Measurements from ENCODE around the gene EPHB6.

Gene EPHB6

DNA sequence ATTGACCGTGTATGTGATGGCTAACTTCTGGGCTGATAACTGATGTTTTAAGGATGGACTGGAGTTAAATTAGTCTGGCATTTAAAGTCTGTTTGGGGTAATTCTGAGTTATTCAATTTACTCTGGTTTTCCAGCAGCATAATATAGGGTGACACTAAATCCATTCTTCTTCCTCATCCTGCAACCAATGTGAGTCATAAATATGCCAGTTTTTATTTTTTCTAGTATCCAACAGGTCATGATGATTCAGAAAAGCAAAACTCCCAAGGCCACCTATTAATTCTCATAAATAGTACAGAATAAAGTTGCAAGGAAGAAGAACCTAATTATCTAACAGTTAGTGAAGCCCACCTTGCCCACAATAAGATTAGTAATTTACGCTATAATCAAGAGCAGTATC, 7.5 kb upstream of the EPHB6 start:
- Mint-ChIP-seq H3K4me3 (no peak overlapping the region), H3K9me3 (no peaks in the 10 kb centered on the region), H3K4me1 (peaks cover 7% of the 10 kb centered on the region), H3K27me3 (peaks cover 9% of the 10 kb centered on the region), H3K27ac (no peak overlapping the region), H3K36me3 (no peaks in the 10 kb centered on the region)
- CTCF ChIA-PET: no interaction called here
- DNase-seq: no peak

DNA sequence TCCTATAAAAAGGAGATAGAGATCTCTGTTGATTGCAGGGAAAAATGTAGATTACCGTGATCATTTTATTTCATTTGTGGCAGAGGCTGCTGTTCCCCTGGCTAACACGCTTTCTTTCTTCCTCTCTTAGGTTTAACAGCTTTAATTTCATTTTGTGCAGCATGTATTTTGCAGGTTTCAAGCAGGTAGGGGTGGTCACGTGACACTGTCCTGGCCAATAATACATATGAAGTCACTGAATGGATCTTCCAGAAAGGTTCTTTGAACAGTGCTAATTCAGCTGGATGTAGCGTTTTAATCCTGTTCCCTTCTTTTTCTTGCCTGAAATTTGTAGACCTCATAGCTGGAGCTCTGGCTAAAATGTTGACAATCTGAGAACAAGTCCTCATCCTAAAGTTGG, 3.6 kb upstream of the EPHB6 start:
- Mint-ChIP-seq H3K9me3 (no peaks in the 10 kb centered on the region), H3K27ac (no peak overlapping the region), H3K27me3 (peaks cover 29% of the 10 kb centered on the region), H3K36me3 (no peaks in the 10 kb centered on the region), H3K4me3 (no peak overlapping the region), H3K4me1 (peaks cover 20% of the 10 kb centered on the region)
- no peak for DNase-seq
- CTCF ChIA-PET: interaction anchor here (0.9 to 3.2 kb wide), 13 partner anchors 10 to 364 kb away, joined by 3 to 14 read pairs (median 5); no protein-coding TSS in a partner anchor

DNA sequence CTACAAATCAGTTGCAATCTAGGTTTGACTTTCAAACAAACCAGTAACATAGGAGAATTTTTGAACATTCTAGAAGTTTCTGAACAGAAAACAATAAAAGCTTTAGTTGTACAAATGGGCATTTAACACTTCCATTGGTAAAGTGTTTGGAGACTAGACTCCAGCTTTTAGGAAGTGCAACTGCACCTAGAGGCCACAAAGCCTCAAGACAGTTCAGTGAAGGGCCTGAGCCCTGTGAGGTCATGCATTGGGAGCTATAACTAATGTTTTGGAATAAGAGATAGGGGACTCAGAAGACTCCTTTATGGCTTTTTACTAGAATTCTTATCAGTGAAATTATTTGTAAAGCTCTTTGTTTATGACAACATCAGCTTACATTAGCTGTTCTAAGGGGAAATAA, 3.0 kb upstream of the EPHB6 start:
- no peaks in the 10 kb centered on the region for H3K9me3 Mint-ChIP-seq
- CTCF ChIA-PET: interaction anchor here (0.9 to 3.2 kb wide), 13 partner anchors 9 to 363 kb away, joined by 3 to 14 read pairs (median 5); no protein-coding TSS in a partner anchor
- H3K27ac Mint-ChIP-seq: no peak overlapping the region
- H3K4me1 Mint-ChIP-seq: peaks cover 25% of the 10 kb centered on the region
- H3K36me3 Mint-ChIP-seq: no peaks in the 10 kb centered on the region
- H3K4me3 Mint-ChIP-seq: no peak overlapping the region
- no peak for DNase-seq
- peaks cover 36% of the 10 kb centered on the region for H3K27me3 Mint-ChIP-seq

DNA sequence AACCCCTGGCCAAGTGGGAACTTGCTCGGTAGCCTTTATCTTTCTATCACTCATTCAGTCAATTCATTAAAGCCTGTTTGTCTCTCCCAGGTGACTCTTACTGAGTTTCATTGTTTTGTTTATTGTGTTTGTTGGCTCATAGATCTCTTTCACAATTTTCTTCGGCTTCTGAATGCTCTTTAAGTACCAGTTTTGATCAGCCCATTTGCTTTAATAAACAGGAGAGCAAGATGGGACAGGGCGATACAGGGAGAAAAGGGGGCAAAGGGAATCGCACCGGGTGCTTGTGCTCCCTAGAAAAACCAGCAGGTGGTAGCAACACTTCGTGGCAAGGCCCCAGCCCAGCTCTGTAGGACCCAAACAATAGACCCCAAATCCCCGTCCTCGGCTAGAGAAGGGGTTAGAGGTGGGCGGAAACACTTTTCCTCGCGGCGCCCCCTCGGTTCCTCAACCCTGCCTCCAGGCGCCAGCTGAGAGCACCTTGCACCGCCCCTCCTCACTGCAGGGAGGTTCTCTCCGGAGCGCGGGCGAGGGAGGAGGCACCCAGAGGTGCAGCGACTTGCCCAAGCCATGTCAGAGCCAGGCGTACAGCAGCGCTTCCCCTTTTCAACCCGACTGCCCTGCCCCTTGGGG, 1.0 kb upstream of the EPHB6 start:
- CTCF ChIA-PET: interaction anchor here (0.7 to 3.0 kb wide), 7 partner anchors 11 to 250 kb away, joined by 3 to 29 read pairs (median 4); no protein-coding TSS in a partner anchor
- H3K36me3 Mint-ChIP-seq: no peaks in the 10 kb centered on the region
- H3K27ac Mint-ChIP-seq: peak overlapping the region; percentile 84
- H3K4me1 Mint-ChIP-seq: peaks cover 26% of the 10 kb centered on the region
- no peaks in the 10 kb centered on the region for H3K9me3 Mint-ChIP-seq
- H3K27me3 Mint-ChIP-seq: peaks cover 39% of the 10 kb centered on the region
- peak overlapping the region; percentile 92 for H3K4me3 Mint-ChIP-seq
- peak; percentile 81 for DNase-seq

DNA sequence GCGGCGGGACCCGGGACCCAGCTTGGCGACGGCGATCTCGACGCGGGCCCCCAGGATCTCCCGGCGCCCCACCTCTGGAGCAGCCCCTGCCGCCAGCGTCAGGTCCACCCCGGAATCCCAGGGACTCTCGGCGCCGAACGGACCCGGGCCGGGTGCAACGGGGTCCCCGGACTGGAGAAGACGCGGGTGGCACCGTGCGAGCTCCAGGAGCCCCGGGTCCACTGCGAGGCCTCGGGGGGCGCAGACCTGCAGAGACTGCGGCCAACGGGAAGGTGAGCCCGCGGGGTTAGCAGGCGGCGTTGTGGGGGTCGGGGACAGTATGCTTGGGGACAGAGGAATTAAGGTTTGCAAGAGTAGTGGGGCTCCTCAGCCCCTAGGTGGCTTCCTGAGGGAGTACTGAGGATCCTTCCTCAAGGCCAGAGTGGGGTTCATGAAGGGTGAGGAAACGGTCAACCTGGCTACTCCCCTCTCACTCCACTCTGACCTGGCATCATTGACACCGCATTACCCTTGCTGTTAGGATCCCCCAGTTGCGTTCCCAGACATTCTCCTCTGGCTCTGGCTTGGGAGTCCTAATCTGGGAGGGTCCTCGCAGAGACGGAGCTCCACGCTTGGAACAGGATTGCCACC, 353 bp downstream of the EPHB6 start:
- DNase-seq: no peak
- Mint-ChIP-seq H3K36me3 (no peaks in the 10 kb centered on the region), H3K4me3 (peak overlapping the region; percentile 72), H3K4me1 (peaks cover 28% of the 10 kb centered on the region), H3K27me3 (peaks cover 35% of the 10 kb centered on the region), H3K27ac (no peak overlapping the region), H3K9me3 (no peaks in the 10 kb centered on the region)
- CTCF ChIA-PET: interaction anchor here (0.7 to 3.0 kb wide), 11 partner anchors 9 to 360 kb away, joined by 3 to 29 read pairs (median 4); no protein-coding TSS in a partner anchor

DNA sequence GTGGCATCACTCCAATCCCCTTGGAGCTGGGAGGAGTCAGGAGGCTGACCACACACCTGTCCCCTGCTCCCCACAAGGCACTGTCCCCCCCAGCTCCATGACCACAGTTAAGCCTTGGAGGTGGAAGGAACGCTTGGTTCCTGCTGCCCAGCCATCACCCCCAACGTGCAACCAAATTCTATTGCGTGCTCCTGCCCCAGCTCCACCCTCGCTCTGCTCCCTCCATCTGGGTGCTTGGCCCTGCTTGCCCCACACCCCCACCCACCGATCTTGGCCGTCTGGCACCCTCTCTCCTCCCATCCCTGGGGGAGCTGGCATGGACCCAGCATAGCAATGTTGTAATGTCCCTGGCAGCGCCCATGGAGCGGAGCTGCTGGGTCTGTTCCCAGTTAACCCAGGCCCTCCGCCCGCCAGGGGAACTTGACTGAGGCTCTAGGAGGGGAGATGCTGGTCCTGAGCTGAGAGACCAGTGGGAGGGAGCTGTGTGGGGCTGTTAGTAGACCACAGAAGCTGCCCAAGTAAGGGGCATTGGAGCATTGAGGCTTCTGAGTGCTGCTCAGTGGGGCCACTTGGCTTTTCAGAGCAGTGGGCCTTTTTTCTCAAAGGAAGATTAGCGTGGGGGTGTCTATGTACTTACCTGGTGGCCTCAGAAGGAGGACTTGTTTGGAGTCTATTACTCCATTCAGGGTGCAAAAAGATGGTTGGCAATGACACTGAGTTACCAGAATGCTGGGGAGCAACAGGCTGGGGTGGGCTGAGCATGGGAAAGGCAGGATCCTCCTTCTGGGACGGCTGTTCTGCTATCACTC, 1.1 kb downstream of the EPHB6 start:
- no peak for DNase-seq
- Mint-ChIP-seq H3K4me3 (peak overlapping the region; percentile 72), H3K36me3 (no peaks in the 10 kb centered on the region), H3K4me1 (peaks cover 24% of the 10 kb centered on the region), H3K9me3 (no peaks in the 10 kb centered on the region), H3K27ac (no peak overlapping the region), H3K27me3 (peaks cover 35% of the 10 kb centered on the region)
- CTCF ChIA-PET: interaction anchor here (0.6 to 3.0 kb wide), 9 partner anchors 9 to 359 kb away, joined by 3 to 29 read pairs (median 3); no protein-coding TSS in a partner anchor

DNA sequence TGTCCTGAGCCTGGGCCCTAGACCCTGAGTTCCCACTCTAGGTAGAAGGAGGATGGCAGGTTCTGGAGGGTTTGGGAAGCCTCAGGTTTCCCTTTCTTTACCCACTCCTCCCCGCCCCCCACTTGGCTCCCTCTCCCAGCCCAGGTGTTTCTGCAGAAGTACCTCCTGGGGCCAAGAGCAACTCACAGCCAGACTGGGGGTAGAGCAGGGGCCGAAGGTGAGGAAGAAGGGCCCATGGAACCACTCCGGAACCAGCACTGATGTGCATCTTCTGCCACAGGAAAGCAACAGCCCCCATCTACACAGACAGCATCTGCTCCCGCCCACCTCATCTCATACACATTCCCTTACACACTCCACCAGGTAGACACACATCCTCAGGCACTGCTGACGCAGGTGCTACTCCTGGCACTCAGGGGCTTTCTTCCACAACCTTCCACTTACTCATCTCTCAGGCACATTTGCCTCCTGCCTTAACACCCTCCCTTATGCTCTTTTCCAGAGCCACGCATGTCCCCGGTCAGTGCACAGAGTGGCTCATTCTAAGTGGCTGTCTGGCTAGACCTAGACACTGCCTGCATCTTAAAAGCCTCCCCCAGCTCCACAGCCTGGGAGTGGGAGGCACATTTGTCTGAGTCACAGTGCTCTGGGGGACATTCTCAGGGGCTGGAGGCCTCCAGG, 1.8 kb downstream of the EPHB6 start:
- DNase-seq: no peak
- H3K27ac Mint-ChIP-seq: peak overlapping the region; percentile 20
- H3K9me3 Mint-ChIP-seq: no peaks in the 10 kb centered on the region
- H3K4me3 Mint-ChIP-seq: peak overlapping the region; percentile 72
- no peaks in the 10 kb centered on the region for H3K36me3 Mint-ChIP-seq
- peaks cover 35% of the 10 kb centered on the region for H3K27me3 Mint-ChIP-seq
- H3K4me1 Mint-ChIP-seq: peaks cover 21% of the 10 kb centered on the region
- CTCF ChIA-PET: interaction anchor here (0.6 to 3.0 kb wide), 5 partner anchors 8 to 252 kb away, joined by 3 to 29 read pairs (median 5); no protein-coding TSS in a partner anchor

DNA sequence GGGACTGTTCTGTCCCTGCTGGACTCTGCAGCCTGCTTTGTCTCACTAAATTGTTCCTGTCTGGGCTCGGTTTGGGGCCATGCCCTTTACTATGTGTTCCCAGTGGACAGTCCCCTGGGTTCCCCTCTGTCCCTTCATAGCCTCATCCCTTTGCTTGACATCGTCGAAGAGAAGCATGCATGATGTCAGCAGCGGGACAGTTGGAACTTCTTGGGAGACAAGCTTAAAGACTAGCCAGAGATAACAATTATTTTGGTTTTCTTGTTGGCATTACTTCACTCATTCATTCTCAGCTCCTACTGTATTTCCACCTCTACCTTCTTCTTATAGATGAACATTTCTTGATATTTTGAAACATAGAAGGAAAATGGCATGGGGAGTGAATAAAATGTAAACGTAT, 2.7 kb downstream of the EPHB6 start:
- Mint-ChIP-seq H3K36me3 (no peaks in the 10 kb centered on the region), H3K4me3 (peak overlapping the region; percentile 32), H3K4me1 (peaks cover 21% of the 10 kb centered on the region), H3K27ac (no peak overlapping the region), H3K27me3 (peaks cover 35% of the 10 kb centered on the region), H3K9me3 (no peaks in the 10 kb centered on the region)
- CTCF ChIA-PET: interaction anchor here (0.6 to 1.1 kb wide), 2 partner anchors 272 to 447 kb away, joined by 3 read pairs; no protein-coding TSS in a partner anchor
- DNase-seq: no peak

DNA sequence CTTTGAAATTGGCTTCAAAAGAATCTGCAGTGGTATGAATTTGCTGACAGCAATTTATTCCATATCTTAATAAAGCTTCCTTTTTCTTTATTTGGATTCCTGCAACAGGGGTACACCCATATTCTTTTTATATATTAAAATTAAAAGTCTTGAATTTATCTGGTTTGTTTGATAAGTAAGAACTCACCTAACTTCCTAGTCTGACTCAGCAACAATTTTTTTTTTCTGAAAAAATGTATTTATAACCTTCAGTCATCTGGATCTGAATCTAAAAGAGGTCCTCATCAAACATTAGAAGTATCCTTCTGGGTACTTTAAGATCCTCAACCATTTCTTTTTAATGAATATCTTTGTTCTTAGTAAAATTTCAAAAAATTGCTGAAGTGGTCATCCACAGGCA, 4.5 kb downstream of the EPHB6 start:
- Mint-ChIP-seq H3K4me1 (peaks cover 17% of the 10 kb centered on the region), H3K27ac (no peak overlapping the region), H3K9me3 (no peaks in the 10 kb centered on the region), H3K4me3 (no peak overlapping the region), H3K27me3 (peaks cover 28% of the 10 kb centered on the region), H3K36me3 (no peaks in the 10 kb centered on the region)
- CTCF ChIA-PET: interaction anchor here (1.0 to 2.1 kb wide), 2 partner anchors 13 to 324 kb away, joined by 3 to 7 read pairs; no protein-coding TSS in a partner anchor
- DNase-seq: no peak

DNA sequence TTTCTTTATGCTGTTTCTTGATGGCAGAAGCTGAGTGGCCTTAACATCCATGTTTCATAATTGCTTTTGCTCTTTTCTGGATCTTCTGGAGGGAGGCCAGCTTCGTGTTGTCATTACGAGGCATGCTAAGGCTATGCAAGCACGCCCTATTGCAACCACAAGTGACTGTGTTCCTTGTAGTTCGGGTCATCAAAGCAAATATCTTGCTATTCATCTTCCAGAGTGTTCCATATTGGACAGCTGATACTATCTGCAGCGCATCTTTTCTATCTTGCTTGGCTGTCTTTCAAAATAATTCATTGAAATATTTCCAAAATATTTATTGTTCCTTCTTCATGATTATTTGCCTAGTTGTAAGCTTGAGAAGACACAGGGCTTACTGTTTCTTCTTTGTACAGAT, 5.0 kb downstream of the EPHB6 start:
- peaks cover 17% of the 10 kb centered on the region for H3K4me1 Mint-ChIP-seq
- no peak overlapping the region for H3K27ac Mint-ChIP-seq
- CTCF ChIA-PET: interaction anchor here (1.0 to 2.1 kb wide), 2 partner anchors 13 to 324 kb away, joined by 3 to 7 read pairs; no protein-coding TSS in a partner anchor
- no peaks in the 10 kb centered on the region for H3K36me3 Mint-ChIP-seq
- H3K27me3 Mint-ChIP-seq: peaks cover 25% of the 10 kb centered on the region
- H3K9me3 Mint-ChIP-seq: no peaks in the 10 kb centered on the region
- DNase-seq: no peak
- no peak overlapping the region for H3K4me3 Mint-ChIP-seq

DNA sequence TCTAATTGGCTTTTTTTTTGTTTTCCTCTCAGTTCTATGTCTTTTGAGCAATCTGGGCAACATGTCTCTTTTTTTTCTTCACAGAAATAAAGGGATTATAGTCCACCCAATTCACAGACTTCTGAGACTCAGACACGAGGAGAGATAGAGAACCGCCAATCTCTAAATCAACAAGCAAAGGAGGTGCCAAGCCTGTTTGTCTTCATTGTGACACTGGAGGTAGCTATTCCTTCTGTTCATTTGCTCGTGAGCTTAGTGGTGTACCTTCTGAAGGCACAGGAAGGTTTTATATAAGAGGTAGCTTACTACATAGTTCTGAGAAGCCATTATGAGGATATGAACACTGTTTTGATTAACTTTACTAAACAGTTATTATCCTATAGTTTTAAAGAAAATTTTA, 6.1 kb downstream of the EPHB6 start:
- H3K4me1 Mint-ChIP-seq: peaks cover 11% of the 10 kb centered on the region
- CTCF ChIA-PET: interaction anchor here (0.7 kb wide), 2 partner anchors 9 to 453 kb away, joined by 3 read pairs; no protein-coding TSS in a partner anchor

DNA sequence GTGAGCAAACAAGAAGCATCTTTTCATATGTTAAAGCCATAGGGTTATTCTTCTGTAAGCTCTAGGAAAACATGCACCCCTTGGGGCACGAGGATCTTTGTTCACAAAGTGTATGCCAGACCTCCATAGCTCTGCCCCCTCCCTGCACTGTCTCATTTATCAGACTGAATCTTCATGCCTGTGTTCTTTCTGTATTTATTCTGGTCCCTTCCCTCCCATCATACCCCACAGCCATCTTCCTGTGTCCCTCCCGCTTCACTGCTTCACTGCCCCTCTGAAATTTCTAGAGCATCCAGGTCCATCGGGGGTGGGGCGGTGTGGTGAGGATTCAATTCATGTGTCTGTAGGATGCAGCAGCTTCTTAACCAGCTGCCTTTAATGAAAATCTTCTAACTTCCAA, 7.5 kb downstream of the EPHB6 start:
- no peaks in the 10 kb centered on the region for H3K36me3 Mint-ChIP-seq
- H3K9me3 Mint-ChIP-seq: no peaks in the 10 kb centered on the region
- peaks cover 2% of the 10 kb centered on the region for H3K4me1 Mint-ChIP-seq
- peaks cover 4% of the 10 kb centered on the region for H3K27me3 Mint-ChIP-seq
- H3K27ac Mint-ChIP-seq: no peak overlapping the region
- no peak for DNase-seq
- CTCF ChIA-PET: interaction anchor here (1.5 to 5.0 kb wide), 2 partner anchors 7 to 11 kb away, joined by 7 to 29 read pairs; partner anchors contain the start of gene EPHB6
- no peak overlapping the region for H3K4me3 Mint-ChIP-seq

More for the DNA sequence above, 6.1 kb downstream of the EPHB6 start:
- Mint-ChIP-seq H3K9me3 (no peaks in the 10 kb centered on the region), H3K36me3 (no peaks in the 10 kb centered on the region), H3K4me3 (no peak overlapping the region), H3K27ac (no peak overlapping the region), H3K27me3 (peaks cover 17% of the 10 kb centered on the region)
- DNase-seq: no peak

DNA sequence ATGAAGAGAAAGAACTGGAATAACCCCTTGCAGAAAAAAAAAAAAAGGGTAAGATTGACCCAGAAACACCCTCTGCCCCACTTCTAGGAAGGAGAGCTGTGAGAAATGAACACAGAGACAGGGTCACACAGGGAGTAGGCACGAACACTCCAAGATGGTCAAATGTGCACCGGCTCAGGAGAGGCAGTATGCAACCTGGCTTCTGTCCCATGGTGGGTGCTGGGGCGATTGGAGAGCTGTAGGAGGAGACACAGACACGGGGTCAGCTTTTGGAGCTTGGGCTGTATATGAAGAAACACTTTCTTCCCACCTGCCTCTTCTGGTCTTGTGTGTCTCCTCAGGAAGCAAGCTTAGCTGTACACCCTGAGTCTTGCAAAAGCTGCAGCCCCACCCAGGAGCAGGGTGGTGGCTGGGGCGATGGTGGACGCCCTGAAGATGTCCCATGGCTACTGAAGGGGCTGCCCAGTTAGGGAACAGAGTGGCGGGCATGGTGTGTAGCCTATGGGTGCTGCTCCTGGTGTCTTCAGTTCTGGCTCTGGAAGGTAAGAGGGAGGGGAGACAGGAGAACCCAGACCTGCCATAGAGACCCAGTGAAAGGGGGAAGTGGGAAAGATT, 8.0 kb downstream of the EPHB6 start:
- CTCF ChIA-PET: interaction anchor here (1.5 to 5.0 kb wide), 3 partner anchors 8 to 52 kb away, joined by 7 to 29 read pairs (median 8); partner anchors contain the start of gene EPHB6
- no peak overlapping the region for H3K4me3 Mint-ChIP-seq
- H3K36me3 Mint-ChIP-seq: no peaks in the 10 kb centered on the region
- DNase-seq: no peak
- no peak overlapping the region for H3K27ac Mint-ChIP-seq
- no peaks in the 10 kb centered on the region for H3K27me3 Mint-ChIP-seq
- H3K4me1 Mint-ChIP-seq: peaks cover 2% of the 10 kb centered on the region
- H3K9me3 Mint-ChIP-seq: no peaks in the 10 kb centered on the region

Measured in activated naive CD4-positive, alpha-beta T cell treated with anti-CD3 and anti-CD28 coated beads, Interleukin-2, amount 10 ng/mL, durations not matched to agents 7 days and 5 days (primary cell).